Hepatocyte (in vitro differentiated cells): Measurements from ENCODE around the gene PHB1.

ENCODE experiments used
- EZH2 ChIP-seq: fragments of 200-600 bp; sonication (generic); IDR thresholded peaks from 2 replicates; pipeline ENCODE4 v1.6.1; 2016; ENCODE audit warnings: antibody characterized with exemption, mild to moderate bottlenecking, borderline replicate concordance
- EZH2phosphoT487 ChIP-seq: fragments of 200-600 bp; sonication (generic); IDR thresholded peaks from one replicate; pipeline ENCODE4 v1.6.1; 2018; ENCODE audit warnings: antibody characterized with exemption, mild to moderate bottlenecking, low read depth, moderate library complexity; ENCODE audit not compliant: unreplicated experiment, severe bottlenecking
- TF ChIP-seq, protein P1 (sequence below): fragments of 200-600 bp; sonication (generic); IDR thresholded peaks from 2 replicates; pipeline ENCODE4 v1.5.1; 2016; ENCODE audit warnings: antibody characterized with exemption, mild to moderate bottlenecking; ENCODE audit not compliant: poor library complexity

DNA sequence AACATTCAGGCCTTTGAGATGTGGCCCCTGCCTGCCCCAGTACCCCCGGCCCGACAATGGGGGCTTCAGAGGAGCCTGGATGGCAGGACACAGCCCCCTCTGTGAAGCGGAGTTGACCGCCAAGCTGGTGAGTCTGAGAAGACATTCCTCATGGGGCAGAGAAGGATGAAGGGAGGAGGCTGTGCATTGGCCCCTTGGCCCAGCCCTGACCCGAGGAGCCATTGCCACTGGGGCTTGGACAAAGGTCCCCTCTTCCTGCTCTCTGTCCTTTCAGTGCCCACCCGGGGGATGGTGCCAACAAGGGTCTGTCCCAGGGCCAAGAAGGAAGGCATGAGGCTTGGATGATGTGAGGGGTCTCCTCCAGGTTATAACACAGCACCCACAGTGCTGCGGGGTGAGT lies 30.9 kb upstream of the PHB1 start:
- TF ChIP-seq EZH2 (no peak), EZH2phosphoT487 (no peak)
- TF ChIP-seq, protein P1, sequence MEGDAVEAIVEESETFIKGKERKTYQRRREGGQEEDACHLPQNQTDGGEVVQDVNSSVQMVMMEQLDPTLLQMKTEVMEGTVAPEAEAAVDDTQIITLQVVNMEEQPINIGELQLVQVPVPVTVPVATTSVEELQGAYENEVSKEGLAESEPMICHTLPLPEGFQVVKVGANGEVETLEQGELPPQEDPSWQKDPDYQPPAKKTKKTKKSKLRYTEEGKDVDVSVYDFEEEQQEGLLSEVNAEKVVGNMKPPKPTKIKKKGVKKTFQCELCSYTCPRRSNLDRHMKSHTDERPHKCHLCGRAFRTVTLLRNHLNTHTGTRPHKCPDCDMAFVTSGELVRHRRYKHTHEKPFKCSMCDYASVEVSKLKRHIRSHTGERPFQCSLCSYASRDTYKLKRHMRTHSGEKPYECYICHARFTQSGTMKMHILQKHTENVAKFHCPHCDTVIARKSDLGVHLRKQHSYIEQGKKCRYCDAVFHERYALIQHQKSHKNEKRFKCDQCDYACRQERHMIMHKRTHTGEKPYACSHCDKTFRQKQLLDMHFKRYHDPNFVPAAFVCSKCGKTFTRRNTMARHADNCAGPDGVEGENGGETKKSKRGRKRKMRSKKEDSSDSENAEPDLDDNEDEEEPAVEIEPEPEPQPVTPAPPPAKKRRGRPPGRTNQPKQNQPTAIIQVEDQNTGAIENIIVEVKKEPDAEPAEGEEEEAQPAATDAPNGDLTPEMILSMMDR = no peak
